ENCODE data around the gene PGAM2.

PGAM2 gene

DNA sequence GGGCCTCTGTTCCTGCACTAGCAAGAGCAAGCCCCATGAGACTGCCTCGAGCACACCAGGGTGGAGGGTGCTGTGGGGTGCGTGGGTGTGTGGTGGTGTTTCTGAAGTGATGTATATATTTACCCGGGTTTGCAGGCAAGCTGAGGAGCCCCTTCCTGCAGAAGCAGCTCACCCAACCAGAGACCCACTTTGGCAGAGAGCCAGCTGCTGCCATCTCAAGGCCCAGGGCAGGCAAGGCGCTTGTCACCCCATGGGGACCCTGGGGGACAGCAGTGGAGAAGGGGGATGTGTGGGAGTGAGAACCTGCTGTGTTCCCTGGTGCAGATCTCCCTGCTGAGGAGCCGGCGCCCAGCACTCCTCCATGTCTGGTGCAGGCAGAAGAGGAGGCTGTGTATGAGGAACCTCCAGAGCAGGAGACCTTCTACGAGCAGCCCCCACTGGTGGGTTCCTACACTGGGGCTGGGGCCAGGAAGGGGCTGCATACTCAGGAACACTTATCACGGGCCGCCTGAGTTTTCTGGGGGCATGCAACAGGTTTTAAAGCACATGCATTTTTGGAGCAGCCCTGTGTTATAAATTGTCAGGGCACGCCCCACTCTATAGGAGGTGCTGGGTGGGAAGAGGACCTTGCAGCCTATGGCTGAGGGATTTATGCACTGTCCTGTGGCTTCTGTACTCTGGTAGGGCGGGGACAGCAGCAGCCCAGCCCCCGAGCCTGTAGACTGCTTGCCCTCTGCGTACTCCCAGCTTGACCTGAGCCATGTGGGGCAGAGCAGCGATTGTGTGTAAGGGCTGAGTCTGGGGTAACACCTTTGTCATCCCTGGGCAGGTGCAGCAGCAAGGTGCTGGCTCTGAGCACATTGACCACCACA is 5.9 kb downstream of the PGAM2 start:
- H3K4me3 ChIP-seq (ENCODE audit: low read length): no peak overlapping the region
- DNase-seq (ENCODE audit: low read depth): no peak
- TF ChIP-seq, protein P1, sequence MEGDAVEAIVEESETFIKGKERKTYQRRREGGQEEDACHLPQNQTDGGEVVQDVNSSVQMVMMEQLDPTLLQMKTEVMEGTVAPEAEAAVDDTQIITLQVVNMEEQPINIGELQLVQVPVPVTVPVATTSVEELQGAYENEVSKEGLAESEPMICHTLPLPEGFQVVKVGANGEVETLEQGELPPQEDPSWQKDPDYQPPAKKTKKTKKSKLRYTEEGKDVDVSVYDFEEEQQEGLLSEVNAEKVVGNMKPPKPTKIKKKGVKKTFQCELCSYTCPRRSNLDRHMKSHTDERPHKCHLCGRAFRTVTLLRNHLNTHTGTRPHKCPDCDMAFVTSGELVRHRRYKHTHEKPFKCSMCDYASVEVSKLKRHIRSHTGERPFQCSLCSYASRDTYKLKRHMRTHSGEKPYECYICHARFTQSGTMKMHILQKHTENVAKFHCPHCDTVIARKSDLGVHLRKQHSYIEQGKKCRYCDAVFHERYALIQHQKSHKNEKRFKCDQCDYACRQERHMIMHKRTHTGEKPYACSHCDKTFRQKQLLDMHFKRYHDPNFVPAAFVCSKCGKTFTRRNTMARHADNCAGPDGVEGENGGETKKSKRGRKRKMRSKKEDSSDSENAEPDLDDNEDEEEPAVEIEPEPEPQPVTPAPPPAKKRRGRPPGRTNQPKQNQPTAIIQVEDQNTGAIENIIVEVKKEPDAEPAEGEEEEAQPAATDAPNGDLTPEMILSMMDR (conservative IDR thresholded peaks at IDR 0.05; ENCODE audit: low read length): no peak

DNA sequence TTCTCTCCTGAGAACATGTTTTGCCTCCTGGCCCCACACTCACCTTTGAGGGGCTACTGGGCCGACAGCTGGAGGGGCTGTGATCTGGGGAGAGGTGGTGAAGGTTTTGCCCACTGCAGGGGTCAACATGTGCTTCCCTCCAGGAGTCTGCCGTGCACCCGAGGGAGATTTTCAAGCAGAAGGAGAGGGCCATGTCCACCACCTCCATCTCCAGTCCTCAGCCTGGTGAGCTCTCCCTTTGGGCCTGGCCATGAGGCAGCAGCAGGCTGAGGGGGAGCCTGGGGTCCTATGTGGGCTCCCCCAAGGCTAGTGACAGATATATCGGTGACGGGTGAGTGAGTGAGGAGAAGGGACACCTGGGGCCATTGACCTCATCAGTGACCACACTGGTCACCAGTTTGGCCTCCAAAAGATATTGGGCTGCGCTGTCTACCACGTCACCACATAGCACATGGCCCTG is 6.6 kb downstream of the PGAM2 start:
- no peak for DNase-seq (ENCODE audit: low read depth)
- H3K4me3 ChIP-seq (ENCODE audit: low read length): no peak overlapping the region
- TF ChIP-seq, protein P1 (conservative IDR thresholded peaks at IDR 0.05; ENCODE audit: low read length): no peak

DNA sequence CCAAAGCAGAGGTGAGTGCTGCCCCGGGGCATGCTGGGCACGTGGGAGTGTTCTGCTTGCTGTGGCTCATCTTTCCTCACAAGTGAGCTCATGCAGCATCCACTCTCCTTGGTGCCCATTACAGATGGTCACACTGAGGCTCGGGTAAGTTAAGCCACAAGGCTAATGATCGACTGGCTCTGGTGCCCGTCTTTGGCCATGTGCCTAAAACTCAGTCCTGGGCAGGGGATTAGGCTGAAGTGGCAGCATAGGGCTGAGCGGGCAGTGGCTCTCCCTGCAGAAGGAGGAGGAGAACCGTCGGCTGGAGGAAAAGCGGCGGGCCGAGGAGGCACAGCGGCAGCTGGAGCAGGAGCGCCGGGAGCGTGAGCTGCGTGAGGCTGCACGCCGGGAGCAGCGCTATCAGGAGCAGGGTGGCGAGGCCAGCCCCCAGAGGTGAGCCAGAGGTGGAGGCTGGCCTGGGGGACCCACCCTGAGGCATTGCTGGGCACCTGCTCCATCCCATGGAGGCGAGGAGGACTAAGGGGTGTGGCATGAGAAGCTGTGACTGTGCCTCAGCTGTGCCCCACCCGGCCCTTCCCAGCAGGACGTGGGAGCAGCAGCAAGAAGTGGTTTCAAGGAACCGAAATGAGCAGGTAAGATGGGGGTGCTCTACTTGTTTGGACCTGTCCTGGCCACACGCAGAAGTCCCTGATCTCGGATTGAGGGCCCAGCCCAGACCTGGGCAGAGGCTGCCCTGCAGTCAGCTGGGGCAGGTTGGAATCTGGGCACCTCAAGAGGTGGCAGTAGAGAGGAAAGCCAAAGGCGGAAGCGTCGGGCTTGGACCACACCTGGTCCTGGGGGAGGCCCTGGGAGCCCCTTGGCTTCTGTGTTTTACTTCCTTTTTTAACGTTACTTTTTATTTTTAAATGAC is 7.3 kb downstream of the PGAM2 start:
- TF ChIP-seq, protein P1 (conservative IDR thresholded peaks at IDR 0.05; ENCODE audit: low read length): no peak
- no peak overlapping the region for H3K4me3 ChIP-seq (ENCODE audit: low read length)
- no peak for DNase-seq (ENCODE audit: low read depth)

DNA sequence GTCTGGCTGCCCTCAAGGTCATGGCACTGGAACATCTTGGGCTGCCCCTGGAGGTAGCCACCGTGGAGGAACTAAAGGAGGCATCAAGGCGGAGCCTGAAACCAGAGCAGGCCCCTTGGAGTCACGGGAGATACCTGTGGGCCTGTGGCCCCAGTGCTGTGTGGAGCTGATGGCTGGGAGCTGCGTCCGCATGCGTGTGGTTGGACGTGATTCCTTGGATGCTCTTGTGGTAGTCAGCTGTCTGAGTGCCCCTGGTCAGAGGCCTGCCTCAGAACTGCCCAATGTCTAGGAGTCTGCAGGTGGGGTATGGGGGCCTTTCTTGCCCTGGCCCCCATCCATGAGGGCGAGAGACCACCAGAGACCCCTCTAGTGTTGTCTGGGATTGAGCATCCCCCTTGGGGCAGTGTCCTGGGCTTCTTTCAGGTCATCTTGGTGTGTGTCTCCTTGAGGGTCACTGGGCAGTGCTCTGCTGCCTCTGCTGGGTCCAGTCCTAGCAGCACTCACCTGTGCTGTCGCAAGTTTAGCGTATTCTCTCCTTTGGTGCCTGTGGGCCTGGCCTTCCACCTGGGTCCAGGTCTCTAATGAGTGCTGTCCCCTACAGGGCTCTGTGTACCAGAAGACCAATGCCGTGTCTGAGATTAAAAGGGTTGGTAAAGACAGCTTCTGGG is 8.1 kb downstream of the PGAM2 start:
- TF ChIP-seq, protein P1 (conservative IDR thresholded peaks at IDR 0.05; ENCODE audit: low read length): no peak
- no peak for DNase-seq (ENCODE audit: low read depth)
- H3K4me3 ChIP-seq (ENCODE audit: low read length): no peak overlapping the region

DNA sequence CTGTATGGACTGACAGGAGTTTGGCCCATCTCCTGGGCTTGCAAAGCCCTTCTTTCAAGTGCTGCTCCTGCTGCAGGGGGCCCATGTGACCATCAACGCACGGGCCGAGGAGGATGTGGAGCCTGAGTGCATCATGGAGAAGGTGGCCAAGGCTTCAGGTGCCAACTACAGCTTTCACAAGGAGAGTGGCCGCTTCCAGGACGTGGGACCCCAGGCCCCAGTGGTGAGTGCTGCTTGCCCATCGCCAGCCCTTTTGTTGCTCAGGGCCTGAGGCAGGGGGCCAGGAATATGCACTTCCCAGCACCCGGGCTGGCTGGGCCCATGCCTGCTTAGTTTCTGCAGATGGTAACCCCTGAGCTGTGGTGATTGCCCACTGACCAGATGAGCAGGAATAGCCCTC is 8.7 kb downstream of the PGAM2 start:
- H3K4me3 ChIP-seq (ENCODE audit: low read length): no peak overlapping the region
- TF ChIP-seq, protein P1 (conservative IDR thresholded peaks at IDR 0.05; ENCODE audit: low read length): no peak
- DNase-seq (ENCODE audit: low read depth): no peak

DNA sequence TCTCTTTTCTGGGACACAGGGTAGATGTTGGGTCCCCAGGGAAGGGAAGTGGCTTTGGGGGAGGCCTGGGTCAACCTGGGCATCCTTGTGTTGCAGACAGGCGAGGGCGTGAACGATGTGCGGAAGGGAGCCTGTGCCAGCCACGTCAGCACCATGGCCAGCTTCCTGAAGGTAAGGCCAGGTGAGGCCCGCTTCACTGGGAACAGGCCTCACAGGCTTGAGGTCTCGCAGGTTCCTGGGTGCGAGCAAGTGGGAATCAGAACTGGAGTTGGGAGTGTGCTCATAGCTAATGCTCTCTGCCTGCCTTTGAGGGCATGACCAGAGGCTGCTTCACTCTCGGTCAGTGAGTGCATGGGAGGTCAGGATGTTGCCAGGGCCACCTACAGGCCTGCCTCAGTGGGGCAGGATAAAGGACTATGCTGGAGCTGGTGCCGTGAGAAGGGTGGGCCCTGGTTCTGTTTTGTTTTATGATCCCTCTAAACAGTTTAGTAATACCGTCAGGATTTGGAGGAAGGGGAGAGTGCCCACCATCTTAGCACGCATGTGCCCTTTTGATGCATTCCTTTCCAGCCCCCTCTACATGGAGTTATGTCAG is 12.5 kb downstream of the PGAM2 start:
- H3K4me3 ChIP-seq (ENCODE audit: low read length): no peak overlapping the region
- TF ChIP-seq, protein P1 (conservative IDR thresholded peaks at IDR 0.05; ENCODE audit: low read length): no peak
- DNase-seq (ENCODE audit: low read depth): no peak

Measured in AG10803 (cell line).